HG03354 (cell line): ENCODE data around the gene KRT9.
"Not testable (repeated sequence)": the region's sequence is repeated elsewhere in the genome, so short reads cannot be mapped to it uniquely, and the experiment has no call there.

Source experiments
- ATAC-seq: cut with Tn5 transposase; IDR thresholded peaks from one replicate; pipeline ENCODE4 v1.9.1; 2021; ENCODE audit warnings: mild to moderate bottlenecking; ENCODE audit not compliant: unreplicated experiment, poor library complexity, severe bottlenecking

KRT9 gene, protein sequence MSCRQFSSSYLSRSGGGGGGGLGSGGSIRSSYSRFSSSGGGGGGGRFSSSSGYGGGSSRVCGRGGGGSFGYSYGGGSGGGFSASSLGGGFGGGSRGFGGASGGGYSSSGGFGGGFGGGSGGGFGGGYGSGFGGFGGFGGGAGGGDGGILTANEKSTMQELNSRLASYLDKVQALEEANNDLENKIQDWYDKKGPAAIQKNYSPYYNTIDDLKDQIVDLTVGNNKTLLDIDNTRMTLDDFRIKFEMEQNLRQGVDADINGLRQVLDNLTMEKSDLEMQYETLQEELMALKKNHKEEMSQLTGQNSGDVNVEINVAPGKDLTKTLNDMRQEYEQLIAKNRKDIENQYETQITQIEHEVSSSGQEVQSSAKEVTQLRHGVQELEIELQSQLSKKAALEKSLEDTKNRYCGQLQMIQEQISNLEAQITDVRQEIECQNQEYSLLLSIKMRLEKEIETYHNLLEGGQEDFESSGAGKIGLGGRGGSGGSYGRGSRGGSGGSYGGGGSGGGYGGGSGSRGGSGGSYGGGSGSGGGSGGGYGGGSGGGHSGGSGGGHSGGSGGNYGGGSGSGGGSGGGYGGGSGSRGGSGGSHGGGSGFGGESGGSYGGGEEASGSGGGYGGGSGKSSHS

DNA sequence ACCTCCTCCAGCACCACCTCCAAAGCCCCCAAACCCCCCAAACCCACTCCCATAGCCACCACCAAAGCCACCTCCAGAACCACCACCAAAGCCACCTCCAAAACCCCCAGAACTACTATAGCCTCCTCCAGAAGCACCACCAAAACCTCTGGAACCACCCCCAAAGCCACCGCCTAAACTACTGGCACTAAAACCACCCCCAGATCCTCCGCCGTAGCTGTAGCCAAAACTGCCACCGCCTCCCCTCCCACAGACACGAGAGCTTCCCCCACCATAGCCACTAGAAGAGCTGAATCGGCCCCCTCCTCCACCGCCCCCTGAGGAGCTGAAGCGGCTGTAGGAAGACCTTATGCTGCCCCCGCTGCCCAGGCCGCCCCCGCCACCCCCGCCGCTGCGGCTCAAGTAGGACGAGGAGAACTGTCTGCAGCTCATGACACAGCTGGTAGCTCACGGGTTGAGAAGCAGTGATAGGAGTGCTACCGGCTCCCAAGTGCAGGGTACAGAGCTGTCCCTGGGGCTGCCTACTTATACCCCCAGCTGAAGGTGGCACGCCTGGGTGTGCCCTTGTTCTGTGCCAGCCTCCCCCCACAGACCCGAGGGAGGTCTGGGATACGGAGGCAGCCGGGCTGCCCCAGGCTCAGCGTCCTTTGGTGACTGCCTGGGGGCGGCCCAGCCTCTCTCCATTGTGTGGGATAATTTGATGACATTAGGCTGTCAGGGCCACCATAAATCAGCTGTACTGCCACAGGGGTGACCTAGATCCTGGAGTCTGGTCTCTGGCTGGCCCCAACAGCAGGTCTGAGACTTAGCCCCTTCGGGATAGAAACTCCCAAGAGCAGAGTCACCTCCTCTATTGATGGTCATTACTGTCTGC lies at the start of gene KRT9:
Gene KRT9 (minus strand): TSS at position 499 of the 874 bp plus-strand sequence. CDS start 67 bp downstream, at position 432.
- no peak for ATAC-seq

DNA sequence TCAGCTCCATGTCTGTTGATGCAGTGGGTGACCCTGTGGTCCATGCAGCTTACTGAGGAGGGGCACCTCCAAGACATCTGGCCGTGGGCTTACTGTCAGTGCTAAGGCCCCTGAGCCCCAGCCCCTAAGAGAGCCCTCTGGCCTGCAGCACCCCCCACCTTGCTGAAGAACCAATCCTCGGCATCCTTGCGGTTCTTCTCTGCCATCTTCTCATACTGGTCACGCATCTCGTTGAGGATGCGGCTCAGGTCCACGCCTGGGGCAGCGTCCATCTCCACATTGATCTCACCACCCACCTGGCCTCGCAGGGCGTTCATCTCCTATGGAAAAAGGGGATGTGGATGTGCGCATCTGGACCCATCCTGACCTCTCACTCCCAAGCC lies 49.6 kb upstream of the KRT9 start:
- ATAC-seq, result not testable (repeated sequence)

DNA sequence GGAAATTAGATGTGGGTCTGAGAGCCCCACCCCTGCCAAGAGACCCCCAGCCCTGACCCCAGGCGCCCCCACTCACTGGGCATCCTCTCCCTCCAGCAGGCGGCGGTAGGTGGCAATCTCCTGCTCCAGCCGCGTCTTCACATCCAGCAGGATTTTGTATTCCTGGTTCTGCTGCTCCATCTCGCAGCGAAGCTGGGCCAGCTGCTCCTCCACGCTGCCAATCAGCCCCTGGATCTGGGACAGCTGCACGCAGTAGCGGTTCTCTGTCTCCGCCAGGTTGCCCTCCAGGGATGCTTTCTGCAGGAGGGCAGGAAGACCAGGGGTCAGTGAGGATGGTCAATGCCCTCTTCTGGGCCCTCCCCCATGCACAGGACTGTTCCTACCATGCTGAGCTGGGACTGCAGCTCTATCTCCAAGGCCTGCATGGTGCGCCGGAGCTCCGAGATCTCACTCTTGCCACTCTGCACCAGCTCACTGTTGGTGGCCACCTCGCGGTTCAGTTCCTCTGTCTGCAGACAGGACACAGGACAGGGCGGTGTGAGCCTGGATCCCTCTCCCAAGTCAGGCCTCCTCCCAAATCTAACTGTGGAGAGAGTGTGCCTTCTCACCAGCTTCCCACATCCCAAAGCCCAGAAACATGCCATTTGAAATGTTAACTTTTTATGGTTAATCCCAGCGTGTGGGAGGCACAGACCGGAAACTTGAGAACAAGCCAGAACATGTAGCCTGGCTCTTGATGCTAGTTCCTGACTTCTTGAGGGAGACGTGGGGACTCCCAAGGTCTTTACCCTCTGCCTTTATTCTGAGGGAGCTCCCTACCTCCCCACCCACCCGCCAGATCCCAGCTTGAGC lies 49.0 kb upstream of the KRT9 start:
- ATAC-seq, result no peak

DNA sequence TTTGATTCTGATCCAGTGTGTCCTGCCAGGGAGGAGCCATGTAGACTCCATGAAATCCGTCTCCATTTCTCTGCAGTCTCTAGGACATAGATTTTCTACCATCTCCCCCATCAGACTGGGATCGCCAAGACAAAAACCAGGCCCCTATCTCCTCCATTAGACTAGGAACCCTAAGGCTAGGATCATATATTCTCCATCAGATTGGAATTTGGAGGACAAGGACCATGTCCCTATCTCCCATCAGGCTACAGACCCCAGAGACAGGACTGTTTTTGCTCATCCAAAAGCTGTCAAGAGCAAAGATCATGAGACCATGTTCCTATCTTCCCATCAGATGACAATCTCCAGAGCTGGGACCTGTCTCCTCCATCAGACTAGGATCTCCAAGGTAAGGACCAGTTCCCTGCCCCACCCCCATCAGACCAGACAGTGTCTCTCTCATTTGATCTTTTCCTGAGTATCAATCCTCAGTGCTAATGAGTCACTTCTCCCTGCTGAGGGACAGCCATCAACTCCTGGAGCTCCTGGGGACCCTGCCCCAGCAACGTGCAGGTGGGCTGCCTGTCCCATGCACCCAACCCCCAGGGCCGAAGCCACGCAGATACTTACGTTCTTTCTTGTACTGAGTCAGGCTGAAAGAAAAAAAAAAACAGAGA lies 48.2 kb upstream of the KRT9 start:
- not testable (repeated sequence) for ATAC-seq

DNA sequence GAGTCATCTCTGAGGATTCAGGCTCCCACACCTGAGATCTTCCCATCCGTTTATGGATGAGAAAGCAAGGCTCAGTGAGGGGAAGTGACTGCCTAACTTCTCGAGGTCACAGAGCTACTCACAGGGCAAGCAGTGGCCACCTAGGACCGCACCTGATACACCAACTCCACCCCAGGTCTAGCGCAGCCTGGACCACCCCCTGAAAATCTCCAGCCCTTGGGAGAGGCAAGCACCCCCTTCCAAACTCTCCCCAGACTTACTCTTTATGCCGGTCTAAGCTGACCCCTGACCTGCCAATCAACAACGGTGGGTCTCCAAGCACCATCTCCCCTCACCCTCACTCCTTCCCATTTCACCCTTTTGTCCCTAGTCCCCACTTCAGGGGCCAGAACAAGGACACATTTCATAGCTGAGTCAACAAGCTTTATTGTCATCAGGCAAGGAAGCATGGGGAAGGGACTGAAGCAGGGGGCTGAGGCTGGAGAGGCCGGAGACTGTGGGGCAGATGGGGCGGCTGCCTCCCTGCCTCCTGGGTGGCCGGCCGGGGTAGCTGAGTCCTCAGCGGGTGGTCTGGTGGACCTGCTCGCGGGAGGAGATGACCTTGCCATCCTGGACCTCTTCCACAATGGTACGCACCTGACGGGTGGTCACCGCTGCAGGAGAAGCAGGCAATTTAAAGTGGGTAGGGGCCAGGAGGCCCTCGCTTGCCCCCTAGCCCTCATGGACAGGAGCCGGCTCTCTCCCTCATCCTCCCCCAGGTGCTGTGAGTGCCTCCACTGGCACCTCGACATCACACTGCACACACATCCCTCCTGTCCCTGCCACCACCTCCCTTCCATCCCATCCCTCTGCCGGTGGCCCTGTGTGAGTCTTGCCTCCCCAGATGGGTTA lies 47.4 kb upstream of the KRT9 start:
- no peak for ATAC-seq

DNA sequence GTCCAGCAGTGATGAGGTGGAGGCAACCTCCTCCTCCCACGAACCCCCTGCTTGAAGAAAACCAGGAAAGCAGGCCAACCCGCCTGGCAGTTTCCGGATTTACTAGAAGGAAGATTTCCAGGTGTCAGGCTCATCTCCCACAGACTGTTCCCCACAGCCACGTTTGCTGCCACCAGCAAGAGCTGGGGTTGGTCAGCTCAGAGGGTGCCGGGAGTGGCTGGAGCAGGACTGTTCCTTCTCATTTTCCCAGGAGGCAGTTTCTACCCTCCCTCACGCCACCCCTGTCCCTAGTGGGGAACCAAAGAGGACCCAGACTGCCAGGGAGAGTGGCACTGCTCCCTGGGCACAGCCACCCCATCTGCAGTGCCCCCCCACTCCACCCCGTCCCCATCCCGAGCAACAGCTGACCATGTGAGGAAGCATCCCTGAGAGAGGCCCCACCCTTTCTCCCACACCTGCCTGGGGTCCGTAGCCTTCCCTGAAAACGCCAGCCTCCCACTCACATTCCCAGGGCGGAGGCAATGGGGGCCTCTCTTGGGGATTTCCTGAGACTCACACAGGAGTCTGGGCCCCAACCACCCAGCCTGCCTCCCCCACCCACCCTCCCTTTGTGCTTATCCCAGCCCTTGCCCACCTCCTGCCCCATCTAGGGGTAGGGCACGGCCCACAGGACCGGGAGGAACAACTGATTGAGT lies 46.6 kb upstream of the KRT9 start:
- ATAC-seq, result no peak

DNA sequence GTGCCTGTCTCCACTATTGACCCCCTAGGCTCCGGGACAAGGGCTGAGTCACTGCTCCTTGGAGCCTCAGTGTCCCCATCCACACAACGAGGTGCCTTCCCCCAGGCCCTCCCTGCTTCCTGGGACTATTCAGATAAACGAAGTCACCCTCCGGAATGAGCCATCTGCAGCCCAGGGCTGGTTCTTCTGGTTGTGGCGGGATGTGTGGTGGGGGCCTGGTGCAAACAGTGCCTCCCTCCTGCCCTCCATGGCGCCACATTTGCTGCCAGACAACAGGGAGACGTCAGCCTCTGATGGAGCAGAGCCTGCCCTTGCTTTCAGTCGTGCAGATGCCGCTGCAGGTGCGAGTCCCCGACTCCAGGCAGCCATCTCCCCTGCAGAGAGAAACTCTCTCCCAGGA lies 45.8 kb upstream of the KRT9 start:
- no peak for ATAC-seq

DNA sequence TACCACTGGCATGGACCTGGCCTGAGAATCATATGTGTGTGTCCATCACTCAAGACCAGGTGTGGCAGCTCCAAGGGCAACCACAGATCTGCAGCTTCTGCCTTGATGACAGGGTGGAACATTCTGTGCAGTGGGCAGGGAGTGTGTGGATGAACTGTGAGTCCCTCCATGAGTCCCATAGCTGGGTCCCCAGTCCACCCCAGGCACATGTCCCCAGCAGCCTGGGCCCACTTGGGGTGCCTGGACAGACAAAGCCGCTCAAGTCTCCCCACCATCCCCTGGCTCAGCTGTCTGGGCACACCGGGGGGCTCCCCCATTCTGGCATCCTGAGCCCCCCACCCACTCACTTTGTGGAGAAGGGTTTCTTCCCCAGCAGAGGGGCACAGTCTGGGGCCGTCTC lies 45.3 kb upstream of the KRT9 start:
- ATAC-seq, result no peak

DNA sequence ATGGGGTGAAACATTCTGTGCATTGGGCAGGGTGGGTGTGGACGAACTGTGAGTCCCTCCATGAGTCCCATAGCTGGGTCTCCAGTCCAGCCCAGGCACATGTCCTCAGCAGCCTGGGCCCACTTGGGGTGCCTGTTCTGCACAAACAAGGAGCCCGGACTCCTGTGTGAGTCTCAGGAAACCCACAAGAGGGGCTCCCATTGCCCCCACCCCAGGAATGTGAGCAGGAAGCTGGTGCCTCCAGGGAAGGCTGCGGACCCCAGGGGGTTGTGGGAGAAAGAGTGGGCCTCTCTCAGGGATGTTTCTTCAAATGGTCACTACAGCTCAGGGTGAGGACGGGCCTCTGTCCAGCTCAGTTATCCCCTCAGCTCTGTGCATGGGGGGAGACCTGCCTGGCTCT lies 44.6 kb upstream of the KRT9 start:
- not testable (repeated sequence) for ATAC-seq

DNA sequence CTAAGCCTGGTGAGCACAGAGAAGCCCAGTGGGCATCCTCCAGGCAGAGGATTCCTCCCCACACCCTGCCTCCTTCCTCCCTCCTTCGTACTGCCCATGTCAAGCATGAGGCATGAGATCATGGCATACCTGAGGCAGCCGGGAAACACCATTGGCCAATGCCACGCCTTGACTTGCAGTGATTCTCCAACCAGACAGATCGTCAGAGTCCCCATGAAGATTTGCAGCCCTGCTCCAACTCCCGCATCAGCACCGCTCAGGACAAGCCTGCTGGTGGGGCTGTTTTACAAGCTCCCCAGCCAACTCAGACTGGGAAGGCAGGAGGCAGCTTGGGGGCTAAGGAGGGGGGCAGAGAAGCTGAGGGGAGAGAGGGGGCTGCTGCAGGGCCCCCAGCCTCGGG lies 43.6 kb upstream of the KRT9 start:
- no peak for ATAC-seq

DNA sequence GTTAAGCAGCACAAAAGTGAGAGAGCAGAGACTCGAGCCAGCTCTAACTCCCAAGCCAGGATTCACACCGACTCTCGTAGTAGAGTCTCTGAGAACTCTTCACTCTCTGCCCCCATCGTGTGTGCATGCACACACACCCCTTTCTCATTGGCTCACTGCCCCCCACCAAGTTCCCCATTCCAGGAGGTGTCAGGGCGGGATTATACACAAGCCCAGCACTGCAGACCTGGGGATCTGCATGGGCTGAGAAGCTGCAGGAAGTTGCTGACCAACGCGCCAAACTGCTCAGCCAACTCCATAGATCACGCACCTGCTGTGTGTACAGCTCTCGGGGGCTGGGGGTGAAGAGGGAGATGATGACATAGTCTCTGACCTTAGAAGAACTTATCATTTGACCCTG lies 42.9 kb upstream of the KRT9 start:
- ATAC-seq, result not testable (repeated sequence)

DNA sequence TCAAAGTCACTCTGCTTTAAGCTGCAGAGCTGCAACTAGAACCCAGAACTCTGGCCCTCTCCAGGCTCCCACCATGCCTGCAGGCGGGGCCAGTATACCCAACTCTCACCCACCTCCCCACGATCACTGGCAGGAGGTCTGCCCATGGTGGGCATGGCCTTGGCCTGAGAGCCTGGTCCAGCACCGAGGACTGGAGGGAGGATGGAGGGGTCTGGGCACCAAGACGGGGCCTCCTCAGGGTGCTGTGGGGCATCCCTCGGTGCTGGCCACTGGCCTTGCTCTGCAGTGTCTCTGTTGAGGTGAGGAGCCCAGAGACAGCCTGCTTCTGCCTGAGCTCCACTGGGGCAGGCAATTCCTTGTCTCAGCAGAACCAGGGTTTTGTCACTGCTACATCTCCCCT lies 42.2 kb upstream of the KRT9 start:
- ATAC-seq, result no peak

DNA sequence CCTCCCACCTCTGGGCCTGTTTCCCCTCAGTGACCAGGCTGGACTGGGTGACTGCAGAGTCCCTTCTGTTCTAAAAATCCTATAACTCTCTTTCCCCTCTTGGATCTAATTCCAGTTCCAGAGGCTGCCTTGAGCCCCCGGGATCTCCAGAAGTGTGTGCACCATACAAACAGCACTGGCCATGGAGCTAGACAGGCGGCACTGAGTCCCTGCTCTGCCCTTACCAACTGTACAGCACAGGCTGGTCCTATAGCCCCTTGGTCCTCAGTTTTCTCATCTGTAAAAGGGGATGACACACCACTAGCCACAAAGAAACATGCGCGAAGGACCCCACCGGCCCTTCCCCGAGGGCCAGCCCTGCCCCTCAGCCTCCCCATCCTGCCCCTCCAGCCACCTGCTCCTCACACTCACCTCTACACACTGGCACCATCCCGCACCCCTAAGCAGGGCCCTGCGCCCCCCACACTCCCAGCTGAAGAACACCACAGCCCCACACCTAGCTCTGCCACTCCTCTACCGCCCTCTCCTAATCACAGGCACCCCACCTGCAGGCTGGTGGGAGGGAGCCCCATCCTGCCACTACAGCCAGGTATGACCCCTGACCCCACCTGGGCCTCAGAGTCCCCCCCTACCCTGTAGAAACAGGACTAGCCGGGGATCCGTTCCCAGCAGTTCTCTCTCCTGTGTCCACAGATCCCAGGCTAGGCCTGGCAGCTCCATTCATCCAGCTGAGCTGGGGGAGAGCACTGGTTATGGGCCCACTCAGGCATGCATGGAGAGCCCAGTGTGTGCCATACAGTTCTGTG lies 41.6 kb upstream of the KRT9 start:
- ATAC-seq, result no peak

DNA sequence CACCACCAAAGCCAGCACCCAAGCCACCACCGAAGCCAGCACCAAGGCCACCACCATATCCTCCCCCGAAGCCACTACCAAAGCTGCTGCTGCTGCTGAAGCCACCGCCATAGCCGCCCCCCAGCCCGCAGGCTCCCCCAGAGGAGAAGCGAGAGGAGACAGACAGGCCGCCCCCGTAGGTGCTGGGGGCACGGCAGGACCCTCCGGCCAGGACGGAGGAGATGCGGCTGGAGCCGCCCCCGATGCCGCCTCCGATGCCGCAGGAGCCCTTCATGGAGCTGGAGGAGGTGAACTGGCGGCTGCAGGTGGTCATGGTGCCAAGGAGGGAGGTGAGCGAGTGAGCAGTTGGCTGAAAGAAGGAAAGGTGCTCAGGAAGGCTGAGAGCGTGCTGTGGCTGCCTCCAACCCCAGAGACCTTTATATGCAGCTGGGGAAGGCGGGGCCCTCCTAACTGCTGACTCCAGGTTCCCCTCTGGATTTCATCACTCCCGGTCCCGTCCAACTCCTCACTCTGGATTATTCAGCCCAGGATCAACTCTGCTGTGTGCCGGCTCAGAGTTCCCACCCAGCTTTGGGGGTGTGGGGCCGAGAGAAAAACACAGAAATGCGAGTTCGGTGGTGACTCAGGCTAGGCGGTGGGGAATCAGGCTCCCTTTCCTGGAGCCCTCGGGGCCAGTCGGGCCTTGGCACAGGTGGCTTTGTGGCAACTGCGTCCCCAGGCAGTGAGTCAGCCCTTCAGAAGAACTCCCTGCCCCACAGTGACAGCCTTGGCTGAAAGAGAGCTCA lies 40.7 kb upstream of the KRT9 start, which contains the start of gene KRT16:
Gene KRT16 (minus strand): TSS at position 392 of the 785 bp plus-strand sequence. CDS start 79 bp downstream, at position 313.
- ATAC-seq, result not testable (repeated sequence)

DNA sequence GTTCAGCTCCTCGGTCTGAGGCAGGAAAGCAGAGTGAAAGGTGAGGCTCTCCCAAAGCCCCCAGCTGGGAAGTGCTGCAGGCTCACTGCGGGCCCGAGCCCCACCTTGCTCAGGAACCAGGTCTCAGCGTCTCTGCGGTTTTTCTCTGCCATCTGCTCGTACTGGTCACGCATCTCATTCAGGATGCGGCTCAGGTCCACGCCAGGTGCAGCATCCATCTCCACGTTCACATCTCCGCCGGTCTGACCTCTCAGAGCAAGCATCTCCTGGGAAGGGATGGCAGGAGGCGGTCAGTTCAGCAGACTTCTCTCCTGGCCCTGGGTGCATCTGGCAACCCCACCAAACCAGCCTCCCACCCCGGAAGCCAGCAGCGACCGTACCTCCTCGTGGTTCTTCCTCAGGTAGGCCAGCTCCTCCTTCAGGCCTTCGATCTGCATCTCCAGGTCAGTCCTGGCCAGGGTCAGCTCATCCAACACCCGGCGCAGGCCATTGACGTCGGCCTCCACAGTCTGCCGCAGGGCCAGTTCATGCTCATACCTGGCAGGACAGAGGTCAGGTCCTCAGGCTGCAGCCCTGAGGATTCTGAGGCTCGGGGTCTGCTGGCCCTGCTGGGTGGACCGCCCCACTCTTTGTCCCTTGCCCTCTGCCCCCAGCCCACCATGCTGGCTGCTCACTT lies 39.2 kb upstream of the KRT9 start:
- no peak for ATAC-seq
